ENCODE data around the gene MUC6.

The MUC6 gene

DNA sequence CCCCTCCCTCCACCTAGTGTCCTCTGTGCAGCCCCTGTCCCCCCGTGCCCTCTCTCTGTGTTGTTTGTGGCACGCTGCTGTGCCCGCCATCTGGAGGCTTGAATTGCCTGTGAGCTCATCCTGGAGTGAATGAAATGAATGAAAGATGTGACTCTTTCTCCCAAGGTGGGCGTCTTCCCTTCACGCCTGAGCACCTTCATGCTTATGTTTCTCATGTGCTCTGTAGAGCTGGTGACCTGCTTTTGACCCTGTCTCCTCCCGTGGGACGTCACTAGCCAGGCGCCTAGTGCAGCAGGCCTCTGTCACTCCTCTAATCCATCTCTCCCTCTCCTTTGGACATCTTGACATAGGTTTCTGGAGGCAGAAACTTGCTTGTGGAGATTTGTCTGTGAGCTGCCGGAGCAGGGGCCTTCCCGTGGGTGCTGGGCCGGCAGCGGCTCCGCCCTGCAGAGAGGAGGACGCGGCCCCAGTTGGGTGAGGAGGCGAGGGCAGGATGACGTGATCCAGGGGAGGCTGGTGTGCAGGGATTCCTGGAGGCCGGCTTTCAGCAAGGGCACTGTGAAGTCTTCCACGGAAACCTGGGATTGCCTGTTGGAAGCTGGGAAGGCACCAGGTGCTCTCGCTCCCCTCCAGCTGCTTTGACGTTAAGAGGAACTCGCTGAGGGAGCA is 40.6 kb downstream of the MUC6 start:
- DNase-seq (ENCODE audit: insufficient read length, low spot score) (no peak), FAIRE-seq (no peak)

GRCh38 chr11:995044-995751 is 41.3 kb downstream of the MUC6 start:
- DNase-seq (ENCODE audit: insufficient read length, low spot score) (no peak), FAIRE-seq (no peak)

DNA sequence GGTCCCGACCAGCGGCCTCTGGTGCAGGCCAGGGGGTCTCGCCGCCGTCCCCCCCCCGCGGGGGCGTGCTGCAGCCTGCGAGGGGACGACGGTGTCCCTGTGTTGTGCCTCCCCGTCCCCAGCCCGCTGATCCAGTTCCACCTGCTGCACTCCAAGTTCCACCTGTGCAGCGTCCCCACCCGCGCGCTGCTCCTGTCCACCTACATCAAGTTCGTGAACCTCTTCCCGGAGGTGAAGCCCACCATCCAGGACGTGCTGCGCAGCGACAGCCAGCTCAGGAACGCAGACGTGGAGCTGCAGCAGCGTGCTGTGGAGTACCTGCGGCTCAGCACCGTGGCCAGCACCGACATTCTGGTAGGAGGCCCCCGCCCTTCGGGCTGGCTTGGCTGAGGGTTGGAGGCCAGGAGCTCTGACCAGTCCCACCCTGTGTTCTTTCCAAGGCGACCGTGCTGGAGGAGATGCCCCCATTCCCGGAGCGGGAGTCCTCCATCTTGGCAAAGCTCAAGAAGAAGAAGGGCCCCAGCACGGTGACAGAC is 42.8 kb downstream of the MUC6 start:
- FAIRE-seq: no peak
- no peak for DNase-seq (ENCODE audit: insufficient read length, low spot score)

- FAIRE-seq (no peak), DNase-seq (ENCODE audit: insufficient read length, low spot score) (no peak)
Observed at GRCh38 chr11:992577-992976, 43.9 kb downstream of the MUC6 start.

DNA sequence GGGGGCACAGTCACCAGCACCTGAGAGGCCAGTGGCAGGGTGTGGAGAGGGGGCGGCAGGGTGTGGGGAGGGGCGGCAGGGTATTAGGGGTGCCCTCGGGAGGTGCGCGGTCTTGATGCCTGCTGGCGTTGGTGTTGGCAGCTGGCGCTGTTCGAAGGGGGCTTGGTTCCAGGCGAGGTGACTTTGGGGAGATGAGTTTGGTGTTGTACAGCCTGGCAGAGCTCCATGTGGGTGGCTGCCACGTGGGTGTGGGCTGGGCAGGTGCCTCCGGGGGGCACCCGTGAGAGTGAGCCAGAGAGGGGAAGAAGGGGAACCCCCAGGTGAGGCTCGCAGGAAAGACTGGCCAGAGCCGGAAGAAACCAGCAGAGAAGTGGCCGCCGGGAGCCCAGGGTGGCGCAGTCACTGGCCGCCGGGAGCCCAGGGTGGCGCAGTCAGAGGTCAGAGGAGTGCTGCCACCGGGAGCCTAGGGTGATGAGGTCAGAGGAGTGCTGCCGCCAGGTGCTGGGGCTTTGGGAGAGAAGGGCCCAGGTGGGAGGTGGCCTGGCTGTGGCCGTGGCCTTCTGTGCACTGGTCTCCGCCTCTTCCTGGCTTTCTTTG is 44.7 kb downstream of the MUC6 start:
- DNase-seq (ENCODE audit: insufficient read length, low spot score) (no peak), FAIRE-seq (no peak)

DNA sequence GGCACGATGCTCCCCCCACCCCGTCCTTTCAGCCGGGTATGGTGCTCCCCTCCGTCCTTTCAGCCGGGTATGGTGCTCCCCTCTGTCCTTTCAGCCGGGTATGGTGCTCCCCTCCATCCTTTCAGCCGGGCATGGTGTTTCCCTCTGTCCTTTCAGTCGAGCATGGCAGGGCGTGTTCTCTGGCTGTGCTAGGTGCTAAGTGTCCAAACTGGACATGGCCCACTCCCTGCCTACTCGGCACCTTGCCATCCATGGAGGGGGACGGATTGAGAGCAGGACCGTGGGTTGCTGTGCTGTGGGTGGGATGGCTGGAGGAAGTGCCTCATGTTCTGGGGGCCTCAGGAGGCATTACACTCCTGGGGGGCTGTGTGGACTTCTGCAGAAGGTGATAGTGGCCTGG is 45.5 kb downstream of the MUC6 start:
- FAIRE-seq (peak; percentile 28), DNase-seq (ENCODE audit: insufficient read length, low spot score) (no peak)

GRCh38 chr11:990101-990500 is 46.4 kb downstream of the MUC6 start:
- DNase-seq (ENCODE audit: insufficient read length, low spot score) (no peak), FAIRE-seq (no peak)

- no peak for FAIRE-seq
- DNase-seq (ENCODE audit: insufficient read length, low spot score): no peak
Observed at GRCh38 chr11:987671-988070, 48.8 kb downstream of the MUC6 start.

- DNase-seq (ENCODE audit: insufficient read length, low spot score) (no peak), FAIRE-seq (no peak)
Observed at GRCh38 chr11:986952-987305, 49.6 kb downstream of the MUC6 start.

DNA sequence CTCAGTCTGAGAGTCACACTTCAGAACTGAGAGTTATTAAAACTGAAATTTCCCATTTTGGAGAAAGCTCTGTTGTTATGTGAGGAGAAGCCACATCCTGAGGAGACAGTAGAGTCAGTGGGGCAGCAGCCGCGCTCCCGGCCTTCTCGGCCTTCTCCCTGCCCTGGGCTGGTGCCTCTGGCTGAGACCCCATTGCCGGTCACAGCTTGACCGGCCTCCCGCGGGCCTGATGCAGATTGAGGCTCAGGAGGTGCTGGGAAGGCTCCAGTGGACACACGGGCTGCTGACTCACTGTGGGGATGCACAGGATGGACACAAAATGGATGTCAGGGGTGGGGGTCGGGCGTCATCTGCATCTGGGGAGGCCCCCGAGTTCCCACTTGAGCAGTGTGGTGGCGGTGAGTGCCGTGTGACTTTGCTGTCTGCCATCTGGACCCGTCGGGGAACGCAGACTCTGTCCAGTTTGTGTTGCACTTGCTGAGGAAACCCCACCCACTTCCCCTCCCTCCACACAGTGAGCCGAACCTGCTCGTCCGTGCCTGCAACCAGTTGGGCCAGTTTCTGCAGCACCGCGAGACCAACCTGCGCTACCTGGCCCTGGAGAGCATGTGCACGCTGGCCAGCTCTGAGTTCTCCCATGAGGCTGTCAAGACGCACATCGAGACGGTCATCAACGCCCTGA is 50.1 kb downstream of the MUC6 start:
- FAIRE-seq (no peak), DNase-seq (ENCODE audit: insufficient read length, low spot score) (no peak)

DNA sequence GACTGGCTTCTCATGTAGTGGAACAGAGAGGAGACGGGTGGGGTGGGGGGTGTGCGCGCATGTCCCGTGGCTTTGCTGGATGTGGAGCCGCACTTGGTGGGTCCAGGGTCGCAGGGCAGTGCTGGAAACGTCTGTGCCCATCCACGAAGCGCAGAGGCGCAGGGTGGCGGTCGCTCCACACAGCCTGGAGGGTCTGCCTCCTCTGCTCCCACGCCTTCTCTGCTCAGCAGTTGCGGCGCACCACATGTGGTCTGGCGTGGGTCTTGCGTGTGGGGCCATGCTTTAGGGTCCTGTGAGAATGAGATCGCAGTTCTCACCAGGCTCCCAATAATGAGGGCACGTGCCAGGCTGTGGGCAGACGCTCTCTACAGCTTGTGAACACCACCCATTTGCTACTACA is 50.7 kb downstream of the MUC6 start:
- FAIRE-seq (no peak), DNase-seq (ENCODE audit: insufficient read length, low spot score) (no peak)

- DNase-seq (ENCODE audit: insufficient read length, low spot score) (no peak), FAIRE-seq (no peak)
Observed at GRCh38 chr11:985406-985805, 51.1 kb downstream of the MUC6 start.

GRCh38 chr11:984546-984945 is 52.0 kb downstream of the MUC6 start:
- no peak for FAIRE-seq
- no peak for DNase-seq (ENCODE audit: insufficient read length, low spot score)

DNA sequence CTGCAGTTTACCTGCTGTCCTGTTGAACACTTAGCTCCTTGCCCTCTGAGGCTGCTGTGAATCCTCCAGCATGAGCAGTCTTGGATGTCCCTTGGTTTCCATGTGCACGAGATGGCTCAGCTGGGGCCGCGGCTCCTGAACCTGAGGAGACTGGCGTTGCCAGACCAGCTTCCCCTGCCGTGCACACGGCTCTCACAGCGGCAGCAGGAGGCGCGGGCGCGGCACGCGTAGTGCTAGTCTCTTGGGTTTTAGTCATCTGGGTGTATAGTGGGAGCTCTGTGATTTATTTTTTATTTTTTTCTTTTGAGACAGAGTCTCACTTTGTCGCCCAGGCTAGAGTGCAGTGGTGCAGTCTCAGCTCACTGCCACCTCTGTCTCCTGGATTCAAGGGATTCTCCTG is 54.8 kb downstream of the MUC6 start:
- DNase-seq (ENCODE audit: insufficient read length, low spot score) (no peak), FAIRE-seq (no peak)

DNA sequence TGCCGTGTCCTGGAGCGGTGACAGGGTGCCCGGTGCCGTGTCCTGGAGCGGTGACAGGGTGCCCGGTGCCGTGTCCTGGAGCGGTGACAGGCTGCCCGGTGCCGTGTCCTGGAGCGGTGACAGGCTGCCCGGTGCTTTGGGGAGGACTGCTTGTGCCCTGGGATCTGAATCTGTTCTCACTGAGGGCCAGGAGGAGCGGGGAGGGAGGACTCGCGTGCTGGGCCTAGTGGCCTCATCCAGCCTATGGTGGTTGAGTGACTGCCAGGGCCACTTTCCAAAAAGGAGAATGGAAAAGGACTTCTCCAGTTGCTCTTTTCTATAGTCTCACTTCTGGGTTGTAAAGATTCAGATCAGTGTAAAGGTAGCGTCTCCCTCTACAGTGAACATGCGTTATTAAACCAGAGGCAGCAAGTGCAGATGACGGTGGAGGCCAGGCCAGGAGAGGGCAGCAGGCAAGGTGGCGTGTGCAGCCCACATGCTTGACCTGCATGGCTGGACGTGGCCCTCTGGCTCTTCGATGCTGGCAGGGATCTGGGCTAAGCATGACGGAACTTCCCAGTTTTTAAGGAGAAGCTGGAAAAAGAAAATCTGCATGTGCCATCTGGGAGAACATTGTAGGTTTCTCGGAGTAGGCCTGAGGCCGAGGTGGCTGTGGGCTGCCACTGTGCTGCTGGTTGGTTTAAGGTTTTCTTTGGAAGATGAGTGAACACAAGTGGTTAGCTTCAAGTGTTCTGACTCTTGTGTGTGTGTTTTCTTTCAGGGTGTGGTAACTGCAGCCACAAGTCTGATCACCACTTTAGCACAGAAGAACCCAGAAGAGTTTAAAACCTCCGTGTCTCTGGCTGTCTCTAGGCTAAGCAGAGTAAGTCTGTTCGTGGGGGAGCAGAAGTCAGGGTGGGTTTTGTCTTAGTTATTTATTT is 55.8 kb downstream of the MUC6 start:
- no peak for FAIRE-seq

GRCh38 chr11:978781-979180 is 57.7 kb downstream of the MUC6 start:
- no peak for FAIRE-seq
- no peak for DNase-seq (ENCODE audit: insufficient read length, low spot score)

More for the DNA sequence above, 55.8 kb downstream of the MUC6 start:
- DNase-seq (ENCODE audit: insufficient read length, low spot score): no peak

- DNase-seq (ENCODE audit: insufficient read length, low spot score) (no peak), FAIRE-seq (no peak)
Observed at GRCh38 chr11:977830-978720, 58.4 kb downstream of the MUC6 start.

- no peak for FAIRE-seq
- no peak for DNase-seq (ENCODE audit: insufficient read length, low spot score)
Observed at GRCh38 chr11:976431-977160, 59.9 kb downstream of the MUC6 start.

DNA sequence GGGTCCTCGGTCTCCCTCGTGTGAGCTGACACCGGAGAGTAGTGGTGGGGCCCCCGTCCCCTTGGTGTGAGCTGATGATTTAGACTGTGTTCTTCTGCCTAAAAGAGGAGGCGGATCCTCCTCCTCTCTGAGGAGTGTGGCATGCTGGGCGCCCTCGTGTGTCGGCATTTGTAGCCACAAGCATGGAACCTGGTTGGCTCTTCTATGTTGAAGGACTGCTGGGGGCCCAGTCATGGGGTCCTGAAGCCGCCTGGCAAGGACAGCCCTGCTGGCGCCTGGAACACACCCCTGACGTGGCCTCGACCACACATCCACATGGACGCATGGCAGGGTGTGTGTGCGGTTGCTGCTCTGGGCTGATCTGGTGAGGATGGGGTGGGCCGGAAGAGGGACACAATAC is 60.7 kb downstream of the MUC6 start:
- FAIRE-seq: no peak
- peak; percentile 12 for DNase-seq (ENCODE audit: insufficient read length, low spot score)
